Measurements from ENCODE around the gene LEMD2.

LEMD2 gene

GRCh38 chr6:33744895-33745546, 43.9 kb downstream of the LEMD2 start:
- TF ChIP-seq EZH2phosphoT487 (IDR thresholded peaks at IDR 0.05; ENCODE audit: borderline replicate concordance, low read length) (no peak), CTCF (IDR thresholded peaks at IDR 0.05; ENCODE audit: low read depth, low read length, poor library complexity, severe bottlenecking) (no peak)
- Histone ChIP-seq H3F3A (ENCODE audit: control insufficient read depth, insufficient read depth) (no peaks in the 10 kb centered on the region), H3K4me2 (ENCODE audit: low read length) (no peak overlapping the region), H3K79me2 (ENCODE audit: control insufficient read depth, low read length) (no peaks in the 10 kb centered on the region), H3K27me3 (ENCODE audit: control insufficient read depth, low read length) (peaks cover 29% of the 10 kb centered on the region), H3K27ac (ENCODE audit: low read depth, low read length) (no peak overlapping the region), H3K4me3 (ENCODE audit: low read length) (no peak overlapping the region), H4K20me1 (ENCODE audit: control insufficient read depth, insufficient read depth, low read depth, low read length) (no peaks in the 10 kb centered on the region), H3K9me2 (replicated peaks; ENCODE audit: control insufficient read depth, low read length) (no peaks in the 10 kb centered on the region), H3K36me3 (ENCODE audit: control insufficient read depth, low read length) (no peaks in the 10 kb centered on the region), H3K9me3 (ENCODE audit: control insufficient read depth, insufficient read depth, low read length) (no peaks in the 10 kb centered on the region), H3K4me1 (ENCODE audit: control insufficient read depth, low read length) (no peaks in the 10 kb centered on the region)

GRCh38 chr6:33744001-33744848, 44.7 kb downstream of the LEMD2 start:
- Histone ChIP-seq H3K9me3 (ENCODE audit: control insufficient read depth, insufficient read depth, low read length) (no peaks in the 10 kb centered on the region), H3K36me3 (ENCODE audit: control insufficient read depth, low read length) (no peaks in the 10 kb centered on the region), H3K27me3 (ENCODE audit: control insufficient read depth, low read length) (peaks cover 27% of the 10 kb centered on the region), H3K4me2 (ENCODE audit: low read length) (no peak overlapping the region), H3K4me3 (ENCODE audit: low read length) (no peak overlapping the region), H4K20me1 (ENCODE audit: control insufficient read depth, insufficient read depth, low read depth, low read length) (no peaks in the 10 kb centered on the region), H3K9me2 (replicated peaks; ENCODE audit: control insufficient read depth, low read length) (no peaks in the 10 kb centered on the region), H3K27ac (ENCODE audit: low read depth, low read length) (no peak overlapping the region), H3F3A (ENCODE audit: control insufficient read depth, insufficient read depth) (no peaks in the 10 kb centered on the region), H3K4me1 (ENCODE audit: control insufficient read depth, low read length) (no peaks in the 10 kb centered on the region), H3K79me2 (ENCODE audit: control insufficient read depth, low read length) (no peaks in the 10 kb centered on the region)
- TF ChIP-seq EZH2phosphoT487 (IDR thresholded peaks at IDR 0.05; ENCODE audit: borderline replicate concordance, low read length) (no peak), CTCF (IDR thresholded peaks at IDR 0.05; ENCODE audit: low read depth, low read length, poor library complexity, severe bottlenecking) (peak; percentile 98)

GRCh38 chr6:33742837-33743236, 46.1 kb downstream of the LEMD2 start:
- no peaks in the 10 kb centered on the region for H3K36me3 ChIP-seq (ENCODE audit: control insufficient read depth, low read length)
- no peaks in the 10 kb centered on the region for H3K79me2 ChIP-seq (ENCODE audit: control insufficient read depth, low read length)
- H3K27ac ChIP-seq (ENCODE audit: low read depth, low read length) = no peak overlapping the region
- no peak overlapping the region for H3K4me3 ChIP-seq (ENCODE audit: low read length)
- H3K4me1 ChIP-seq (ENCODE audit: control insufficient read depth, low read length) = no peaks in the 10 kb centered on the region
- no peaks in the 10 kb centered on the region for H3K9me2 ChIP-seq (replicated peaks; ENCODE audit: control insufficient read depth, low read length)
- H3K27me3 ChIP-seq (ENCODE audit: control insufficient read depth, low read length) = peaks cover 26% of the 10 kb centered on the region
- no peak overlapping the region for H3K4me2 ChIP-seq (ENCODE audit: low read length)
- TF ChIP-seq EZH2phosphoT487 (IDR thresholded peaks at IDR 0.05; ENCODE audit: borderline replicate concordance, low read length) = no peak
- TF ChIP-seq CTCF (IDR thresholded peaks at IDR 0.05; ENCODE audit: low read depth, low read length, poor library complexity, severe bottlenecking) = no peak
- H3K9me3 ChIP-seq (ENCODE audit: control insufficient read depth, insufficient read depth, low read length) = no peaks in the 10 kb centered on the region
- H3F3A ChIP-seq (ENCODE audit: control insufficient read depth, insufficient read depth) = no peaks in the 10 kb centered on the region
- H4K20me1 ChIP-seq (ENCODE audit: control insufficient read depth, insufficient read depth, low read depth, low read length) = no peaks in the 10 kb centered on the region
